GM18951 (cell line): ENCODE measurements around the gene PHACTR1.

Experiments
- POLR2A ChIP-seq: IDR thresholded peaks from 4 replicates; pipeline ENCODE4 v1.6.1; 2011; ENCODE audit warnings: mild to moderate bottlenecking; ENCODE audit not compliant: insufficient read length, insufficient read depth; ENCODE audit errors: extremely low read depth
- in situ Hi-C: fragments of 300-500 bp; cut with MboI; formaldehyde crosslinking; loops from one replicate; pipeline ENCODE4 v1.12.0; 2022; ENCODE audit warnings: low sequenced_read_pairs, mixed read lengths, inconsistent platforms; ENCODE audit not compliant: unreplicated experiment

The PHACTR1 gene

GRCh38 chr6:13181393-13181792 is 464.8 kb downstream of the PHACTR1 start:
- TF ChIP-seq POLR2A, result no peak

GRCh38 chr6:13183415-13184088 is 467.0 kb downstream of the PHACTR1 start:
- in situ Hi-C loops, result loop anchor here (25.0 kb wide), 1 partner anchor 354 kb away; no protein-coding TSS in a partner anchor
- TF ChIP-seq POLR2A, result no peak

More at GRCh38 chr6:13181393-13181792, 464.8 kb downstream of the PHACTR1 start:
- in situ Hi-C loops, result loop anchor here (25.0 kb wide), 1 partner anchor 356 kb away; no protein-coding TSS in a partner anchor

GRCh38 chr6:13184089-13184468 is 467.5 kb downstream of the PHACTR1 start:
- in situ Hi-C loops, result loop anchor here (25.0 kb wide), 1 partner anchor 353 kb away; no protein-coding TSS in a partner anchor
- TF ChIP-seq POLR2A, result no peak

GRCh38 chr6:13184547-13184946 is 468.0 kb downstream of the PHACTR1 start:
- in situ Hi-C loops, result loop anchor here (25.0 kb wide), 1 partner anchor 353 kb away; no protein-coding TSS in a partner anchor
- no peak for TF ChIP-seq POLR2A

GRCh38 chr6:13186861-13187260 is 470.3 kb downstream of the PHACTR1 start:
- in situ Hi-C loops, result loop anchor here (25.0 kb wide), 1 partner anchor 350 kb away; no protein-coding TSS in a partner anchor
- TF ChIP-seq POLR2A, result no peak

GRCh38 chr6:13187692-13188091 is 471.1 kb downstream of the PHACTR1 start:
- in situ Hi-C loops, result loop anchor here (25.0 kb wide), 1 partner anchor 350 kb away; no protein-coding TSS in a partner anchor
- no peak for TF ChIP-seq POLR2A

GRCh38 chr6:13188306-13188705 is 471.7 kb downstream of the PHACTR1 start:
- in situ Hi-C loops, result loop anchor here (25.0 kb wide), 1 partner anchor 349 kb away; no protein-coding TSS in a partner anchor
- no peak for TF ChIP-seq POLR2A

GRCh38 chr6:13189710-13190109 is 473.1 kb downstream of the PHACTR1 start:
- in situ Hi-C loops, result loop anchor here (25.0 kb wide), 1 partner anchor 348 kb away; no protein-coding TSS in a partner anchor
- no peak for TF ChIP-seq POLR2A

GRCh38 chr6:13190376-13190775 is 473.8 kb downstream of the PHACTR1 start:
- in situ Hi-C loops, result loop anchor here (25.0 kb wide), 1 partner anchor 347 kb away; no protein-coding TSS in a partner anchor

GRCh38 chr6:13191461-13191860 is 474.9 kb downstream of the PHACTR1 start:
- in situ Hi-C loops, result loop anchor here (25.0 kb wide), 1 partner anchor 346 kb away; no protein-coding TSS in a partner anchor
- no peak for TF ChIP-seq POLR2A

More at GRCh38 chr6:13190376-13190775, 473.8 kb downstream of the PHACTR1 start:
- TF ChIP-seq POLR2A, result no peak

GRCh38 chr6:13194852-13195251 is 478.3 kb downstream of the PHACTR1 start:
- TF ChIP-seq POLR2A, result no peak
- in situ Hi-C loops, result loop anchor here (25.0 kb wide), 1 partner anchor 342 kb away; no protein-coding TSS in a partner anchor

GRCh38 chr6:13195803-13196202 is 479.2 kb downstream of the PHACTR1 start:
- TF ChIP-seq POLR2A, result no peak
- in situ Hi-C loops, result loop anchor here (25.0 kb wide), 1 partner anchor 341 kb away; no protein-coding TSS in a partner anchor

GRCh38 chr6:13198168-13198567 is 481.6 kb downstream of the PHACTR1 start:
- in situ Hi-C loops, result loop anchor here (25.0 kb wide), 1 partner anchor 339 kb away; no protein-coding TSS in a partner anchor

More at GRCh38 chr6:13198168-13198567, 481.6 kb downstream of the PHACTR1 start:
- TF ChIP-seq POLR2A, result no peak
